NCI-H1436 treated with DMSO at 0.1 percent for 48 hours (cell line): Measurements from ENCODE around the gene RFLNA.

ENCODE experiments used
- DNase-seq: peaks from one replicate; lab custom pipeline; 2025; lab: John Stamatoyannopoulos, UW

The RFLNA gene

DNA sequence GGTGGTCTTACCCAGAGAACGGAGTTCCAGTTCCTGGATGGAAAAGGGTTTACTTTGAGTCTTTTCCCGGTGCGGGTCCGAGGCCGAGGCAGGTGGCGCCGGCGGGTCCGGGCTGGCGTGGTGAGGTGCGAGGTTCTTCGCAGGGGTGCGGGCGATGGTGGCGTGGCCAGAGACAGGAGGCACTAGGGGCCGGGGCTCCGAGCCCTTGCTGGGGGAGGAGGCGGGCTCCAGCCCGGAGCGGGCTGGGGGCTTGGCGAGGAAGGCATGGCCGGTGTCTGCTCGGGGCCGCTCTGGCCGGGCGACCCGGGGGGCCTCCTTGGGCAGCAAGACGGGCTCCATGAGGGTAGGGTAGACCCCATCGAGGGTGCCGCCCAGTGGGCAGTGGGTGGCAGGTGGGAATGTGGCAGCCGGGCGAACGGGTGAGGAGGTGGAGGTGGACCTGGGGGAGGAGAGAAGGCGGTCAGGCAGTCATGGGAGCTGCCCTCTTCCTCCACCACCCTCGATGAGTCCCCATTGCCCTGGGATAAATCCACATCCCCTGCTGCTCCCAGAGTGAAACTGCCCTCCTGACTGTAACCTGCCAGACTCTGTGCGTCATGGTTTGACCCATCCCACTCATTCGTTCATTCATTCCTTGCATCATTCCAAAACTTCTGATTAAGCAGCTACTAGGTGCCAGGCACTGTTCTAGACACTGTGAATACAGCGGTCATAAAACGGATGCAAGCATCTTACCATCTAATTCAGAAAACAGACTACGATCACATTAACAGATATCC is 42.0 kb downstream of the RFLNA start:
- DNase-seq, result no peak

DNA sequence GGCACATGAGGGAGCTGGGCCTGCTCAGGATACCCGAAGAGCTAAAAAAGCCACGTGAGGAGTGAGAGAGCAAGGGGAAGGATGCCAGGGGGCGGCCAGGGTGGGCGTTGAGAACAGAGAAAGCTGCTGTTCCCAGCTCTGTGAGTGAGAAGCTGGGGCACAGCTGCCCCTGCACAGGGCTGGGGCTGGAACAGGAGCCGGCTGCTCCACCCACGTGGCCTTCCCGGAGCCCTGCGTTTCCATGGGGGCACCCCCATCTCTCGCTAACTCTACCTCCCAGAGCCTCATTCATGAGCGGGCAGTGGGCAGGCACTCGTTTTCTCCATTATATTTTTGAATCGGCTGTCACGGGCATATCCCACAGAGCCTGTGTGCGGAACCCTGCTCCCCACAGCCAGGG is 42.7 kb downstream of the RFLNA start:
- DNase-seq, result no peak

DNA sequence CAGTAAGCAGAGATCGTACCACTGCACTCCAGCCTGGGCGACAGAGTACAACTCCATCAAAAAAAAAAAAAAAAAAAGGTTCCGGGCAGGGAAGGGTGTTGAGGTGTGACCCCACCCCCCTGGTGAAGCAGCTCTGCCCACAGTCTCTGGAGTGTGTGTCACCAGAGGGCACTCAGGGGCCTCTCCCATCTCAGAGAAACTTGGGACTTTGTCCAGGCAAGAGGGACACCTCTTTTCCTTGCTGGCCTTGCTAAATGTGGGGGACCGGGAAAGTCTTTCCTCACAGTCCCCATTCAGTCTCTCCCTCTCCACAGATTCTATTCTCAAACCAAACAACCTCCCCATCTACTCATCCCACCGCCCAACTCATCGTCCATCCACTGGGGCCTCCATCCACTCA is 43.6 kb downstream of the RFLNA start:
- DNase-seq, result no peak

DNA sequence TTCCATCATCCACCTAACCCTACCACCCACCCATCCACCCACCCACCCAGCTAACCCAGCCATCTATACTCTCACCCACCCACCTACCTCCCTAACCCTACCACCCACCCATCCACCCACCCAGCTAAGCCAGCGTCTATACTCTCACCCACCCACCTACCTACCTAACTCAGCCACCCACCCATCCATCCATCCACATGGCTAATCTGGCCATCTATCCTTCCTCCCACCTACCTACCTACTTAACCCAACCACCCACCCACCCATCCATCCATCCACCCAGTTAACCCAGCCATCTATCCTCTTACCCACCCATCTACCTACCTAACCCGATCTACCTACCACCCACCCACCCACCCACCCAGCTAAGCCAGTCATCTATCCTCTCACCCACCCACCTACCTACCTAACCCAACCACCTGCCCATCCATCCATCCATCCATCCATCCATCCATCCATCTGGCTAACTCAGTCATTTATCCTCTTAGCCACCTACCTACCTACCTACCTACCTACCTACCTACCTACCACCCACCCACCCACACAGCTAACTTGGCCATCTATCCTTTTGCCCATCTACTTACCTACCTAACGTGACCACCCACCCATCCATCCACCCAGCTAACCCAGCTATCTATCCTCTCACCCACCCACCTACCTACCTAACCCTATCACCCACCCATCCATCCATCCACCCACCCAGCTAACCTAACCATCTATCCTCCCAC is 44.1 kb downstream of the RFLNA start:
- no peak for DNase-seq

DNA sequence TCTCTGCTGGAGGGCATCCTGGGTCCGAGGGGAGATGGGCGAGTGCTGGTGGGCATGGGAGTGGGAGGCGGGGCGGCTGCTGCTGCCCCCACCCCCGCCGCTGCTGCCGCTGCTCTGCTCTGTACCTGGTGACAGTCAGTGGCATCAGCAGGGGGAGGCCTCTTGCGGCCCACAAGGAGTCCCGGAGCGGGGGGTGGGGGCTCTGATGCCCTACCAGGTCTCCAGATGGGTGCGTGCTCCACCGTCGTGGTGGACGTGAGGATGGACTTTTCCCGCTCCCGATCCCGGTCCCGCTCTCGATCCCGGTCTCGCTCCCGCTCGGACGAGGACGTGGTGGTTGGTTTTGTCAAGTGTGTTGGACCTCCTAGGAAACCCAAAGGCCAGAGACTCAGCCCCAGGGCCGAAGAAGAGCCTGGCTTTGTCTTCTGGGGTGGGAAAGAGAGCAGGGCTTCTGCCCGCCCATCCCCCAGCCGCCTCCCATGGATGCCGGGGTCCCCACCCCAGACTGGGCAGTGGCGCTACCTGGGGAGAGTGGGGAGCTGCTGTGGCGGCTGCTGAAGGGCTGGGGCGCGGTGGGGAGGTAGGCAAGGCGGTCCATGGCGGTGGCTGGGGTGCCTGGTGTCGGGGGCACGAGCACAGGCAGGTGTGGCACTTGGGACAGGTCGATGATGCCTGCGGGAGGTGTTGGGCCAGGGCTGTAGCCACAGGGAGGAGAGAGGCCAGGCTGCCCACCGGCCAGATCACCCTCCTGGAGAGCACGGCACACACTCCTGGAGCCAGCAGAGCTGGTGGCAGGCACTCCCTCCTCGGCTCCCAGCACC is 45.4 kb downstream of the RFLNA start:
- no peak for DNase-seq

DNA sequence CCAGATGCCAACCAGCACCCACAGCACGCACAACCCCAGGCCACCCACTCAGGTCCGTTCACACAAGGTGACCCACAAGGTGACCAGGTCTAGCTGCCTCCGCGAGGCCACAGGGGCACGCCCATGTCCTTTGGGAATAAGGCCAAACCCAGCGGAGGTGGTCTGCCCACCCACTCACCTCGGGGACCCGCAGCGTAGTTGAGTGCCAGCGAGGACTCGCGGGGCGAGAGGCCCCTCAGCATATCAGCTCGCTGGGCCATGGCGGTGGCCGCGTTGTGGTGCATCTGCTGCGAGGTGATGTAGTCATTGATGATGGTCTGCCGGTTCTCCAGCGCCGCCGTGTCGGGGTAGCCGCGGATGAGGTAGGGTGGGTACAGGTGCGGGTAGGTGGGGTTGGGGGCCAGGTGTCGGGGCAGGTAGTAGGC is 46.8 kb downstream of the RFLNA start:
- DNase-seq, result no peak

DNA sequence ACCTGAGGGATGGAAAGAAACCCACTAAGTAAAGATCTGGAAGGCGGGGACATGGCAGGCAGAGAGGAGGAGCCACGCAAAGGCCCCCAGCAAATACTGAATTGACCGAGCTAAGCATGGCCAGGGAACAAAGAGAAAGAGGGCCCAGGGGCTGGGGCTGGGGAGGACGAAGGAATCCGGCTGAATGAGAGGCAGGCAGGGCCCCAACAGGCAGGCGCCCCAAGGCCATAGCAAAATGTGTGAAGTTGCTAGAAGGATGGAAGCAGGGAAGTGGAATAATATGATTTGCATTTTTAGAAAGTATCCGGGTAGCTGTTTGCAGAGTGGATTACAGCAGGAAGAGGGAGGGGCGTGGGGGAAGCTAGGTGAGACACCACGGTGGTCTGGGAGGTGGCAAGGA is 49.1 kb downstream of the RFLNA start:
- DNase-seq, result no peak

DNA sequence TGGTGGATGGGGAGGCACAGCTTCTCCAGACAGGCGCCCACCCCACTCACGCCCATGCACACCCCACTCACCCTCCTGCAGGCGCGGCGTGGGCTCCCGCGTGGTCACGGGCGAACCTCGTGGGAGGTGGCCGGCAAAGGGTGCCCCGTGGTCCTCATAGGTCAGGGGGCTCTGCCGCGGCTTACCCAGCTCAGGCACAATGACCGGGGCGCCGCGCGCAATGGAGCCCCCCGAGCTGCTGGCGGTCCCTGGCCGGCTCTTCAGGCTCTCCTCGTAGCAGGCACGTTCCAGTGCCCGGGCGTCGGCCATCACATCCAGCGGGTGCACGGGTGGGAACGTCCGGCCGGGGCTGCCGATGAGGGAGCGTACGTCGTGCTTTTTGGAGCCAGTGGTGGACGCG is 49.6 kb downstream of the RFLNA start:
- DNase-seq, result no peak

DNA sequence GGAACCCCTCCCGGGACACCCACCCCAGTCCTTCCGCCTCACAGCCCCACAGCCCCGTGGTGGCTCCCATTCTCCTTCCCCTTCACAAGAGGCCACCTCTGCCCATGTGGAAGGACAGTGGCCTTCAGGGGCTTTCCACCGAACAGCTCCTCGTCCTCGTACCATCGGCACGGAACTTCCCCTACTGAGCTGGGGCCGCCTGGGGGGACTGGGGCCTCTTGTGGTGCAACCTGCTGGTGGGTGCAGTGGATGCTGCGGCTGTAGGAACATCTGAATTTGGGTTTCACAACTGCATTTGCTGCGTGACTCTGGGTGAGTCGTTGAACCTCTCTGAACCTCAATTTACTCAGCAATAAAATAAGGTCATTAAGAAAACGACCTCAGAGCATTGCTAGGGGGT is 50.9 kb downstream of the RFLNA start:
- DNase-seq, result no peak

DNA sequence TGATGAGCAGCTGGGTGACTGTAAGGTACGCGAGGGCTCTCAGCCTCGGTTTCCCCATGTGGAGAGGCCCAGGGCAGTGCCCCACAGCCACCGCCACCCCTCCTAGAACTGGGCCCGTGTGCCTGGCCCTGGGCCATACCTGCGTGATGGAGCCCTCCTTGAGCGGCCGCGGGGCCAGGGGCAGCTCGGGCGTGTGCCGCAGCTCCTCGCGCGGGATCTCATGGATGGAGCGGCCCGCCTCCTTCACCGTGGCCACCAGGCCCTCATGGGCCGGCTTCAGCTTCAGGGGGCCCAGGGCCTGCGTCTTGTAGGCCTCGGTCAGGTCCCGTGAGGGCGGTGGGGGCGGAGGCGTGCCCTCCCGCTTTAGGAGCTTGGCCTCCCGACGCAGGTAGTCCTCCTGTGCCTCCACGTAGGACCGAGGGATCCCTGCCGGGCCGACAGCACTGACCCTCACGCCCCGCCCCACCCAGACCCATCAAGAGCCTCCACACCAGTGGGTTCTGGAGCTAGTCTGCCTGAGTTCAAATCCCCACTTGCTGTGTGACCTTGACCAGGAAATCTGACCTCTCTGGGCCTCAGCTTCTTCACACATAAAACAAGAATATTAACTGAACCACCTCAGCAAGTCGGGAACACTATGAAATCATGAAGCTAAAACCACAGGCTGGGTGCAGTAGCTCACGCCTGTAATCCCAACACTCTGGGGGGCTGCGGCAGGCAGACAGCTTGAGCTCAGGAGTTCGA is 51.7 kb downstream of the RFLNA start:
- DNase-seq, result no peak

DNA sequence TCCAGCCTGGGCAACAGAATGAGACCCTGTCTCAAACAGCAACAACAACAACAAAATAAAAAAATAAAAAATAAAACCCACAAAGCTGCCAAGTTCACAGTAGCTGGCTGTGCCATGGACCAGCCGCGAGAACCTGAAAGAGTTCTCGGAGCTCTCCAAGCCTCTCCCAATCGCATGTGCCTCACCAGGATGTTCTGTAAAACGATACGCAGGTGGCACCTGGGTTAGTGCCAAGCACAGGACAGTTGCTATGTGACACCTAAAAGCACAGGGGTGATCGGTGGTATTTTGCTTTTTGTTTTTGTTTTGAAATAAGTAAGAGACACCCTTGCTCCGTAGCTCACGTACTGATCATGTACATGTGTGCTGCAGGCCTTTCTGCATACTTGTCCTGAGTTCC is 52.4 kb downstream of the RFLNA start:
- DNase-seq, result no peak

DNA sequence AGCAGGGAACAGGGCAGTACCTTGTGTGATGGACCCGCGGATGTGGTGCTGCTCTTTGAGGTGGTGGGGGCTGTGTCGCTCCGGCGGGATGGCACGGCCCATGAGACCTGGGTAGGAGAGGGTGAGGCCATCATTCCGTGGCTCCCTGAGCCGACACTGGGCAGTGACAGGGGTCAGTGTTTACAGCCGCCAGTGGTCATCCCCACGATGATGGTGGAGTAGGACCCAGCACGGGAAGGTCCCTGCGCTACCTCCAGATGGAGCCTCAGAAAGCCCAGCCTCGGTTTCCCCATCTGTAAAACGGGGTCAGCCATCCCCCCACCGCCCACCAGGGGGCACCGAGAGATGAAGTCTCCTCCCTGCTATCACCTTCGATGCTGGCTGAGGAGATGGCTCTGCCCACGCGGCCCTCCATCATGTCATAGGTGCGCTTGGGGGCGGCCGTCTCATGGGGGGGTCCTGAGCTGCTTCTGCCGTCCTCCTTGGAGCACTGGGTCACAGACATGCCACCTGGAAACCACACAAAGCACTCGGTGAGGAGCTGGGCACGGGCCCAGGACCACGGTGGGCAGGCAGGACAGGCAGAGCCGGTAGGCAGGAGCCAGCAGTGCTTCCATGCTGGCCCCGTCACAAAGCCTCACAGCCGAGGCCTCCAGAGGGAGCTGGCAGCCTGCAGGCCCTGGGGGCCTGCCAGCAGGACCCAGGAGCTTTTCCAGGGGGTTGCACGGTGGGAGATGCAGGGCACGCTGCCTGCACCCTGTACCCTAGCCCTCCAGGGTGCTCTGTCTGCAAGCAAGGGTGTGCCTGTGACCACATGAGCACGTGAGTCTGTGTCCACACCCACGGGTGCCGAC is 53.1 kb downstream of the RFLNA start:
- no peak for DNase-seq

DNA sequence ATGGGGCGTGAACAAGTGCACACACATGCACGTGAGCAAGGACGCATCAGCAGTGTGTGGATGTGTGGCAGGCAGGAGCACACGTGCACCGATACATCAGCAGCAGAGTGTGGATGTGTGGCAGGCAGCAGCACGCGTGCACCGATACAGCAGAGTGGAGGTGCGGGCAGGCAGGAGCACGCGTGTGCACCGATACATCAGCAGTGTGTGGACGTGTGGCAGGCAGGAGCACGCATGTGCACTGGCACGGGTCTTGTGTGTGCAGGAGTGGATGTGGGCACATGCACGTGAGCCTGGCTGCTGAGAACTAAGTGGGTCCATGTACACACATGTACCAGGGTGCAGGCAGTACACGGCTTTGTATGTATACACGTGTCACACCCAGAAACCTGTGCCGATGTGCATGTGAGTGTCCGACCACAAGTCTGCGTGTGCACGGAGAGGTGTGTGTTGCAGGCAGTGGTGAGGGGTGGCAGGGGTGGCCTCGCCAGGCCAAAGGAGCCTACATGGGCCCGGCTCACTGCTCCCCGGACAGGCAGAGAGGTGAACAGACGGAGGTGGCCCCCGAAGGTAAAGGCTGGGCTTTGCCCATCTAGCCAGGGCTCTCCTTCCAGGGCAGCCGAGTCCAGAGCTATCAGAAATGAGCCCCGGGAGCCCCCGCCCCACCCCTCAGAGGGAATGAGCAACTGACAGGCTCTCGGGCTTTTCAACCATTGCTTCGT is 53.9 kb downstream of the RFLNA start:
- no peak for DNase-seq

DNA sequence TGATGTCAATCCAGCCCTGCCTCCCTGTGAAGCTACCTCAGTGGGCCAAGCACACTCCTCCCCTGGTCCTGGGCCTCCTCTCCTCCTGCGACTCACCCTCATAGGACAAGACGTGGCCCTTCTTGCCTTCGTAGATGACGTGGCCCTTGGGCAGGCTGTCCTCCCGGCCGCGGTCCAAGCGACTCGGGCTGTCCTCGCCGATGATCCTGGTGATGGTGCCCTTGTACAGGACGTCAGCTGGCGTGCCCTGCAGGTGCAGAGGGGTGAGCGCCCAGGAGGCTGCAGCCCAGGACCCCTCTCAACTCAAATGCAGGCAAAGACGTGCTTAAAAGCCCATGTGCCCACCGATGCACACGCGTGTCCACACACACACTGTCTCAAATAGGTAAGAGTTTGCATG is 55.6 kb downstream of the RFLNA start:
- no peak for DNase-seq

DNA sequence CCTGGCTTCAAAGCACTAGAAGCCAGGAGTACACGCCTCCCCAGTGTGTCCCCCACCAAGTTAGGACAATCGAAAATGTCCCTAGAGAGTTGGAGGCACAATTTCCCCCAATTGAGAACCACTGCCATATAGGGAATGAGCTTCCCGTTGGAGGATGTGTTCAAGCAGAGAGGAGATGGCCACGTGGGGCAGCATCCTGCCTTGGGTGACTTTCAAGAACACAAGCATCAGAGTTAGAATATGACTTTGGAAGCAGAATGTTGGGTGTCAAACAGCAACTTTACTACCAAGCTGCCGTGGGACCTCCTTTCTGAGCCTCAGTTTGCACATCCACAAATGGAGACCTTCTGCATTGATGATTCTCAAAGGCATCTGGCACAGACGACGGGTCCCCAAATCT is 56.5 kb downstream of the RFLNA start:
- no peak for DNase-seq

DNA sequence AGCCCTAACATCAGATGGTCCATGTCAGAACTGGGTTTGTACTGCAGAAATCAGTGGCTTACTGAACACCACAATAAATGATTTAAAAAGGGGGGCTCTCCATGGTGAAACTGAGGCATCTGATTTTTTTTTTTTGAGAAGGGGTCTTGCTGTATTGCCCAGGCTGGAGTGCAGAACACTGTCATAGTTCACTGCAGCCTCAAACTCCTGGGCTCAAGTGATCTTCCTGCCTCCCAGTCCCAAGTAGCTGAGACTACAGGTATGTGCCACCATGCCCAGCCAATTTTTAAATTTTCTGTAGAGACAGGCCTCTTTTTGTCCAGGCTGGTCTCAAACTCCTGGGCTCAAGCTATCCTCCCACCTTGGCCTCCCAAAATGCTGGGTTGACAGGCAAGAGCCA is 57.4 kb downstream of the RFLNA start:
- no peak for DNase-seq

DNA sequence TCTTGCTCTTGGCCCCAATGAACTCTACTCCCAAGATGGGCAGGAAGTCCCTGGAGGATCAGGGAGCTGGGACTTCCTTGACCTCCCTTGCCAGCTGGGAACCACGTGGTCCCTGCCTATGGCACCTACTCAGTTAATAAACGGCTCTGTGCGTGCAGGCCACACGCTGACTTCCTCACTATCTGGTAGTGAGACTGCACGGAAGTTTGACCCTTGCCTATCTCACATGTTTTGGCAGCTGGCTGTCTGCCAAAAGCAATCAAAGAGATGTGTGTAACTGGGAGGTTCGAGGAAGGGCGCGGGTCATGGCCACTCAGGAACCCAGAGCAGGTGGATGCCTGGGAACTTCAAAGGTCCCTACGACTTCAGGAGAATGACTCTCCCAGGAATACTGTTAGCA is 57.9 kb downstream of the RFLNA start:
- no peak for DNase-seq

DNA sequence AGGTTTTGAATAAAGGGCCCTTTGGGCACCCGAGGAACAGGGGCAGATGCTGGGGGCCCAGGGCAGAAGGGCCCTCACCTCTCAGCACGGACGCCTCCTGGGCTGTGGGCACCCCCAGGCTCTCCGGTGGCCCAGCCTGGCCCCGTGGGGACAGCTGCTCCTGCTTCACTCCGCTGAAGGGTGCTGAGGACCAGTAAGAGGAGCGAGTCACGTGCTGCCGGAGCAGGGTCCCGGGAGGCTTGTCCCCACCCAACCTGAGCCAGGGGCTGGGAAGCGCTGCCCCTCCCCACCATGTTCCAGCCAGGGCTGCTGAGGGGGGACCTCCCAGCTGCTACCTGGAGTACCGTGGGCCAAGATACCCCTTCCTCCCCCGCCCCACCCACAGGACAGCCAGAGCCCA is 59.5 kb downstream of the RFLNA start:
- DNase-seq, result no peak

DNA sequence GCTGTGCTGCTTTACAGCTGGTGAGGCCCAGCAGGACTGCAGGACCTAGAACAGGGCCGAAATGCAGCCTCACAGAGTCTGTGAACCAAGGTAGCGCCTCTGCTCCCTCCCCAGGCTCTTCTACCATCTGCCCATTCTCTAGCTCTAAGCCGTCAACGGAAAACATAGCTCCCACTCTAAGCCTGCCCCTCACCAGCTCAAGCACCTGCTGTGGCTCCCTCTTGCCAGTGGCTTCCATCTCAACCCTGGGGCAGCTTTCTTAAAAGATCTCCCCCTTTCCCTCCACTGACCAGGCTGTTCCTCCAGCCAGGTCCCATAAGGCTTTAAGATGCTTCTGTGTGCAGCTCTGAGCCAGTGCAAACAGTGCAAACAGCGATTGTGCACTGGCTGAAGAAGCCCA is 61.3 kb downstream of the RFLNA start:
- DNase-seq, result no peak

DNA sequence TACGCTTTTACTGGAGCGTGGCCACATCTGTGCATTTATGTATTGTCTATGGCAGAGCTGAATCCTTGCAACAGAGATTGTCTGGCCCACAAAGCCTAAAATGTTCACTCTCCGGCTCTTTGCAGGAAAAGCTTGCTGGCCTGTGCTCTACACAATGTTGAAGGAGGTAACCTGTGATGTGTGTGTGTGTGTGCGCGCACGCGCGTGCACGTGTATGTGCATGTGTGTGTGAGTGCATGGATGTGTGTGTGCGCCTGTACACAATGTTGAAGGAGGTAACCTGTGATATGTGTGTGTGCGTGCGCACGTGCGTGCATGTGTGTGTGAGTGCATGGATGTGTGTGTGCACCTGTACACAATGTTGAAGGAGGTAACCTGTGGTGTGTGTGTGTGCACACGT is 62.7 kb downstream of the RFLNA start:
- DNase-seq, result no peak

DNA sequence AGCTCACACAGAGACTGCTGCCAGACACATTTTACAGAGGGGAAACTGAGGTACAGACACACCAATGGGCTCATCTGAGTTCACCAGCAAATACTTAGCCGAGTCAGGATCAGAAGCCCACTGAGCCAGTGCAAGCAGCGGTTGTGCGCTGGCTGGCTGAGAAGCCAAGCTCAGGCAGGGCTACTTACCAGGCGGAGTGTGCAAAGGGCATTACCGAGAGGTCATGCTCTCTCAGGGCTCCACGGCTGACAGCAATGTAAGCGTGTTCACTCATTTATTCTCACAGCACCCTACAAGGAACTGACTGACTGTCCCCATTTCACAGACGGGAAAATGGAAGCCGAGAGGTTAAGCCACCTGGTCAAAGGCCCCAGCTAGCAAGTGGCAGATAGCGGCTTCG is 63.7 kb downstream of the RFLNA start:
- DNase-seq, result no peak
